GM18505 (cell line): ENCODE results near the gene LRRC14B.
"Not testable (repeated sequence)": the region's sequence is repeated elsewhere in the genome, so short reads cannot be mapped to it uniquely, and the experiment has no call there.

Source experiments
- ATAC-seq: cut with Tn5 transposase; IDR thresholded peaks from one replicate; pipeline ENCODE4 v1.9.1; 2021; ENCODE audit not compliant: unreplicated experiment
- POLR2A ChIP-seq: IDR thresholded peaks from 4 replicates; pipeline ENCODE4 v1.6.1; 2011; ENCODE audit warnings: borderline replicate concordance; ENCODE audit not compliant: insufficient read depth, insufficient read length; ENCODE audit errors: extremely low read depth

Gene LRRC14B

DNA sequence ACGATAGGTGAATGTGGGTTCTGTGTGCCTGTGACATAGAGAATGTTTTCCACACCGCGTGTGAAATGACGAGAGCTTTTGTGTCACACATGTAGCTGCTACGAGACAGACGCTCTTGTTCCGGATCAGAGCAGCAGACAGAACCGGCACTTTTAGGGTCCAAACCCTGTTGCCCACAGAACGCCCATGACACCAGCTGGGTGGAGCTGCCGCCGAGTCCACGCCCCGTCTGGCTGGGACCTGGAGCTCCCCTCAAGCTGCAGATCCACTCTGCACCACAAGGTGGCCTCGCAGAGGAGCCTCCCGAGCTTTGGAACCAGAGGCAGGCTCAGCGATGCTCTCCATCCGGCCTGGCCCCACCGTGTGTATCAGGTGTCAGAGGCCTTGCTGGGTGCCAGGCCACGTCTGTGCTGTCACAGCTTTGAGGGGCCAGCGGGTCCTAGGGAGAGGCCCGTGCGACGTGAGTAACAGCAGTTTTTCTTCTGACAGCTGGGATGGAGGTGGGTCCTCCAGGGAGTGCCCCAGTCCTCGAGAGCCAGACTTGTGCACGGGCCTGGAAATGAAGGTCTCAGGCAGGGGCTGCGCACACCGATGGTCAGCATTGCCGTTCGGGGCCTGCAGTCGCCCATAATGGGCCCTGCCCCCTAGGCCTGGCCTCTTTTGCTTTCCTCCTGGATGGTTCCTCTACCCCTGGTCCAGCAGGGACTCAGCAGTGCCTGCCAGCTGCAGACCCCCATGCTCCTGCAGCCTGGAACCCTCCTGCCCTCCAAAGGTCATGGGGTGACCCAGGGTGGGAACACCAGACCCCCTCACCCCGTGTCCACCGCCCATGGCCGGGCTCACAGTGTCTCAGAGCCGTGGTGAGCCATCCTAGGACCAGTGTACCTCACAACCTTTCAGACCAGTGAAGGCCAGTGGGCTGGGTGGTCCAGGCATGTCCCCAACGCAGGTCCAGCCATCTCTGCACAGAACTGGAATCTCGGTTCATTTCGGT is 2.5 kb upstream of the LRRC14B start:
- ATAC-seq, result peak; percentile 82
- TF ChIP-seq POLR2A, result no peak

GRCh38 chr5:189486-189885 is 1.8 kb upstream of the LRRC14B start:
- no peak for ATAC-seq
- TF ChIP-seq POLR2A, result no peak

DNA sequence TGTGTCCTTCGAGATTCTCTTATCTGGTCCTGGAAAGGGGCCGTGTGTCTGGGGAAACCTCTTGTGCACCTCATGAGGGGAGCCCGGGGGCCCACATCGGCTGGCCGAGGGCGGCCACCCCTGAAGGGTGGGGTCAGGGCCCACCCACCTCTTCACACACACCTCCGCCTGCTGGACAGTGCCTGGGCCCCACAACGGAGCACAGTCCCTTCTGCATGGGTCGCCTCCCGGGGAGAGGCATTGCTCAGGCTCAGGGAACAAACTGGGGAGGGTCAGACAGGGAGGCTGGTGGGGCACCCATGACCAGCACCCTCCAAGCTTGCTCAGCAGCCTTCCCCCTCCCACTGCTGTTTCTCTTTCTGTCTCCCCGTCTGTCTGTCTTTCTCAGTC is 1.3 kb upstream of the LRRC14B start:
- ATAC-seq, result no peak
- TF ChIP-seq POLR2A, result no peak

- no peak for TF ChIP-seq POLR2A
- ATAC-seq, result no peak
Measured at GRCh38 chr5:190366-191035, 794 bp upstream of the LRRC14B start.

DNA sequence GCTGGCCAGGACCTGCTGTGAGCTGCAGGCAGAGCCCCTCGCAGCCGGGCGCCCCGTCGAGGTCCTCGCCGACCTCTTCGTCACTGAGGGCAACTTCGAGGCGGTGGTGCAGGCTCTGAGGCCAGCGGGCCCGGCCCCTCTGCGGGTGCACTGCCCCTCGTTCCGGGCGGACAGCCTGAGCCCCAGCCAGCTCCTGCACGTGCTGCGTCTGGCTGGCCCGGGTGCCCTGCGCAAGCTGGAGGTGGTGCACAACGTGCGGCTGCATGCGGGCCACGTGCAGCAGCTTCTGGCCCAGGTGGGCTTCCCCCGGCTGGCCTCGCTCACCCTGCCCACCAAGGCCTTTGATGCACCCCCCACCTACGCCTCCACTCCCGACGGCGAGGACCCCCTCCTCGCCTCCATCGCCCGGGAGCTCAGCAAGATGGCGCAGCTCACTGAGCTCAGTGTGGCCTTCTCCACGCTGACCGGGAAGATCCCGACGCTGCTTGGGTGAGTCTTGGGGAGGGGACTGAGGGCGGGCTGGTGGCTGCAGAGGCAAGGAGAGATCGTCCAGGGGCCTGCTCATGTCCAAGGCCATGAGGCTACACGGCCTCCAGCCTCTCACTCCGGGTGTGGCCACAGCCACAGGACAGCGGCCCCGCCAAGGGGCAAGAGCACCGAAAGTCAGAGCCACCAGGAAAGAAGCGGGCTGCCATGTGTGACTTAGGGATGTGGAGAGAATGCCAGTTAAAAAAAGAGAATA is 825 bp downstream of the LRRC14B start:
- no peak for TF ChIP-seq POLR2A
- no peak for ATAC-seq

GRCh38 chr5:192691-192969 is 1.3 kb downstream of the LRRC14B start:
- no peak for TF ChIP-seq POLR2A
- ATAC-seq, result no peak

GRCh38 chr5:192970-193831 is 1.9 kb downstream of the LRRC14B start:
- no peak for ATAC-seq
- no peak for TF ChIP-seq POLR2A

- no peak for TF ChIP-seq POLR2A
Measured at GRCh38 chr5:194102-194501, 2.8 kb downstream of the LRRC14B start.

GRCh38 chr5:194603-195209 is 3.4 kb downstream of the LRRC14B start:
- no peak for ATAC-seq
- no peak for TF ChIP-seq POLR2A

More at GRCh38 chr5:194102-194501, 2.8 kb downstream of the LRRC14B start:
- no peak for ATAC-seq

DNA sequence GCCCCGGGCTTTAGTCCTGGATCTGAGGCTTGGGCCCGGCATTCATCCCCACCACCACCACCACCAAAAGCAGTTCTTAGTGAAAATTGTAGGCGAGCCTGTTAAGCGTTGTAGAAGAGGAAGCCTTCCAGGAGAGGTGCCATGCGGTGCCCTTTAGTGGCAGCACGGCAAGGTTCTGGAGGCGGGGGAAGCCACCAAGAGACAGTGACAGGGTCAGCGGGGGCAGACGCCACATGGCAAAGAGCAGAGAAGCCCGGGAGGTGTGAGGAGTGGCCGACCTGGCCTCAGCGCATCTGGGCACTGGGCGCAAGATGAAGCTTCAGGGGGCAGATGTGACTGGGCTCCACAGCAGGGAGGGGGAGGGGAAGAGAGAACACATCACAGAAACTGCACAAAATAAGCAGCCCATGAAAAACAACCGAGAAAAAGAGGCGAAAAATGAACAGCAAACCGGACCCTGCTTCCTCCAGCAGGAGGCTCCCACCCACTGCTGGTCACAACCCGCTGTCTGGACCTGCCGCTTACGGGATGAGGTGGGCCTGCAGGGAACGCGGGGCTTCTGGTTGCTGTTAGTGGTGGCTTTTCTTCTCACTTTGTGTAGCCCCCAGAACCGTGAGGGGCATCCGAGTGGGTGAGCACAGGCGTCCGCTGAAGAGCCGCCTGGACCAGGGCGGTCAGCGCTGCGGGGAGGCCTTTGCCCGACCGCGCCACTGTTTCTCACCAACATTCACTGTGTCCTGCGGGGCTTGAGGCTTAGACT is 4.3 kb downstream of the LRRC14B start:
- ATAC-seq, result no peak
- TF ChIP-seq POLR2A, result no peak

DNA sequence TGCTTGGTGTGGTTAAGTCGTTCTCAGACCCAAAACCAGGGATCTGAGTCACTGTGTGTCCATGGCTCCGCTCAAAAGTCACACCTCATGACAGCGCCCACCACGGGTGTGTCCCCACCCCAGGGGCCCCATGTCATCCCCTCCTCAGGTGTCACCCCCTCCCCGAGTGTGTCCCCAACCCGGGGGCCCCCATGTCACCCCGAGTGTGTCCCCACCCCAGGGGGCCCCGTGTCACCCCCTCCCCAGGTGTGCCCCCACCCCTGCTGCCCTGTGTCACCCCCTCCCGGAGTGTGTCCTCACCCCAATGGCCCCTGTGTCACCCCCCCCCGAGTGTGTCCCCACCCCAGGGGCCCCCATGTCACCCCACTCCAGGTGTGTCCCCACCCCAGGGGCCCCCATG is 5.1 kb downstream of the LRRC14B start:
- TF ChIP-seq POLR2A, result no peak
- no peak for ATAC-seq

- ATAC-seq, result not testable (repeated sequence)
Measured at GRCh38 chr5:197031-197430, 5.7 kb downstream of the LRRC14B start.
